ENCODE measurements around the gene RNF8.
"Not testable (repeated sequence)": the region's sequence is repeated elsewhere in the genome, so short reads cannot be mapped to it uniquely, and the experiment has no call there.

RNF8 gene

DNA sequence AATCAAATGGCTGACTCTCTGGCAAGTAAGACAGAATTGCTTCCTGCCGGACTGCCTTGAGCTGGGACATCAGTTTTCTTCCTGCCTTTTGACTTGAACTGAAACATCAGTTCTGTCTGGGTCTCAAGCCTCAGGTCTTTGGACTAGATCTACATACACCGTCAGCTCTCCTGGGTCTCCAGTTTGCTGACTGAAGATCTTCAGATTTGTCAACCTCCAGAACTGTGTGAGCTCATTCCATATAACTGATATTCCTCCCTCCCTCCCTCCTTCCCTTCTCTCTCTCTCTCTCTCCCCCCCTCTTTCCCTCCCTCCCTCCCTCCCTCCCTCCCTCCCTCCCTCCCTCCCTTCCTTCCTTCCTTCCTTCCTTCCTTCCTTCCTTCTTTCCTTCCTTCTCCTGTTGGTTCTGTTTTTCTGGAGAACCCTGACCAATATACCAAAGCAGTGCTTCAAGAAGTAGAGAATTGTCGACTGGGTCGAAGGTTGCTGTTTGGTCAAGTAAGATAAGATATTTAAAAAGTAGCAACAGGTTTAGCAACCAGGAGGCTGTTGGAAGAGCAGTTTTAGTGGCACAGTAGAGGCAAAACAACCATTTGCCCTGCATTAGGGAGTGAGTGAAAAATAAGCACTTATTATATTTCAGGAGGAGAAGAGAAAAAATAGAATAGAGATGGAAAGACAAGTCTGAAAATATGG, 46.2 kb downstream of the RNF8 start:
- no peak for DNase-seq (ENCODE audit: low spot score)

DNA sequence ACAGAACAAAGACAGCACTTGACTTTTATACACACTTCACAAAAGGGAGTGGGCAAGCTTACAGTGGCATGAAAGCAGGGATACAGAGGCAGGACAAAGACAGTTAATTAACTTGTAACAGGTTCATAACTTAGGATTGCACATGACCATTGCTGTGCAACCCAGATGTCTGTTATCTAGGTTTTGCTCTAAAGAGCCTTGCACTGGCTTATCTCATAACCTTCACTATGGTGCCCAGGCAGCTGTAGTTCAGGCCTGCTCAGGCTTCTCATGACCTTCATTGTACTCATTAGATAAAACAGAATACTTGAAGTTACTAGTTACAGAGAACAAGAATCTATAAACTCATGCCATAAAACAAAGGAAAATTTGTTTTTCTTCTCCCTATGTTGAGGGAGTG, 47.9 kb downstream of the RNF8 start:
- DNase-seq (ENCODE audit: low spot score): not testable (repeated sequence)

DNA sequence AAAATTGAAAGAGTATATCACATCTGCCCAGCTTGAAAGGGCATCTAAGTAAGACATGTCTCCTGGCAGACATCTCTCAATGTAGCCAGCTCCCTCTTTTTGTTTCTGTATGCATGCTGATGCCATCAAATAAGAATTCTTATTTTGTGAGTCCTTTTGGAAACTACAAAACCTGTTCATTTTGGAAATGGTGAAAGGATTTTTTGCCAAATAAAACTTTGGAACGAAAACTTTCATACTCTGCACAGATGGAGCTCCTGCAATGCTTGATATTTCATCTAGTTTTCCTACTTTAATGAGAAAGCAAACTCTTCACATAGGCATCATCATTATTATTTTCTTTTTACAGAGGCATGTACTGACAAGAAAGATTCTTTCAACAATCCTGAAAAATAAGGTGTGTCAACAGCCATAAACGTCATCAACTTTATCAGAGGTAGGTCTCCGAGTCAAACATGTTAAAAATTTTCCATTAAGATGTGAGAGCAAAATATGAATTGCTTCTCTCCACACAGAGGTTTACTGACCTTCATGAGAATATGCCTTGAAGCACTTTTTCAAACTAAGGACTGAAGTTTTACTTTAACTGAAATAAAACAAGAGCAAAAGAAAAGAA, 53.1 kb downstream of the RNF8 start:
- DNase-seq (ENCODE audit: low spot score): no peak

DNA sequence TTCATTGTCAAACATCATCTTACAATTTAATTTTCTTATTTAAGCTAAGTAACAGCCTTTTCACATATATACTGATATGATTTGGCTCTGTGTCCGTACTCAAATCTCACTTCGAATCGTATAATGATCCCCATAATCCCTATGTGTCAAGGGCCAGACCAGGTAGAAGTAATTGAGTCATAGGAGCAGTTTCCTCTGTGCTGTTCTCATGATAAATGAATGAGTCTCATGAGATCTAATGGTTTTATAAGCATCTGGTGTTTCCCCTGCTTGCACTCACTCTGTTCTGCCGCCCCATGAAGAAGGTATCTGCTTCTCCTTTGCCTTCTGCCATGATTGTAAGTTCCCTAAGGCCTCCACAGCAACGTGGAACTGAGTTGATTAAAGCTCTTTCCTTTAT, 54.2 kb downstream of the RNF8 start:
- no peak for DNase-seq (ENCODE audit: low spot score)

DNA sequence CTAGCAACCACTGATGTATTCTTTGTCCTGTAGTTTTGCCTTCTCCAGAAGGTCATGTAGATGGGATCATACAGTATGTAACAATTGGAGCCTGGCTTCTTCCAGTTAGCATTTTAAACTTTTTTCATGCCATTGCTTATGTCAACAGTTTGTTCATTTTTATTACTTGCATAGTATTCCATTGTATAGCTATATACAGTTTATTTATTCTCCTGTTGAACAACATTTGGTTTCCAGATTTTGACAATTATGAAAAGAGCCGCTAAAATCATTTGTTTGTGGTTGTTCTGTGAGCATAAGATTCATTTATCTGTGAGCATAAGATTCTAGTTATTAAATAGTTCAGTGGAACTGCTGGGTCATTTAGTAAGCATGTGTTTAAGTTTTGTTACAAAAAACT, 55.7 kb downstream of the RNF8 start:
- no peak for DNase-seq (ENCODE audit: low spot score)

DNA sequence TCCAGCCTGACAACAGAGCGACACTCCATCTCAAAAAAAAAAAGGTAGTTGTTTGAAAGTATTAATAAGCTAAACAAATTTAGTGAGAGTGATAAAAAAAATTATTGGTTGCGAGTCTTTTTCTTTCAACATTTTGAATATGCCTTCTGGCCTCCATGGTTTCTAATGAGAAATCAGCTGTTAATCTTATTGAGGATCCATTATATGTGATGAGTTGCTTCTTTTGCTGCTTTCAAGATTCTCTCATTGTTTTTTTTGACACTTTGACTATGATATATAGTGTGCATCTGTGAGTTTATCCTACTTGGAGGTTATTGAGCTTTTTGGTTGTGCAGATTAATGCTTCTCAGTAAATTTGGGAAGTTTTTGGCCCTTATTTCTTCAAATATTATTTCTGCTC, 63.6 kb downstream of the RNF8 start:
- no peak for DNase-seq (ENCODE audit: low spot score)

DNA sequence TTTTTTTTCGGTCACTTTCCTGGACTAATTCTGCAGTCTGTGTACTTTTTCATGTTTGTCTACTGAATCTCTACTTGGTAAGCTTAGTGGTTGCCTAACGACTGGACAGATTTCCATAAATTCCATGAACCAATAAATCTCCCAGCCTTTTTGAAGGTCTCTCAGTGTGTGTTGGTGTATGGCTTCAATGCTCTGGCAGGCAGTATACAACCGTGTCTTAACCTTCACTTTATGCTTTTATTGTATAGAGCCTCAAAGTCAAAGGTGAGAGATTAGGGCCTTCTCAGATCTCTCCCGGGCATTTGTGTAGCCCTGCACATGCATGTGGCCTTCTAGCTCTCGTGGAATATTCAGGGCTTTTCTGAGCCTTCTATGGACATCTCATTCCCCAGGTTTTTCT, 64.9 kb downstream of the RNF8 start:
- no peak for DNase-seq (ENCODE audit: low spot score)

DNA sequence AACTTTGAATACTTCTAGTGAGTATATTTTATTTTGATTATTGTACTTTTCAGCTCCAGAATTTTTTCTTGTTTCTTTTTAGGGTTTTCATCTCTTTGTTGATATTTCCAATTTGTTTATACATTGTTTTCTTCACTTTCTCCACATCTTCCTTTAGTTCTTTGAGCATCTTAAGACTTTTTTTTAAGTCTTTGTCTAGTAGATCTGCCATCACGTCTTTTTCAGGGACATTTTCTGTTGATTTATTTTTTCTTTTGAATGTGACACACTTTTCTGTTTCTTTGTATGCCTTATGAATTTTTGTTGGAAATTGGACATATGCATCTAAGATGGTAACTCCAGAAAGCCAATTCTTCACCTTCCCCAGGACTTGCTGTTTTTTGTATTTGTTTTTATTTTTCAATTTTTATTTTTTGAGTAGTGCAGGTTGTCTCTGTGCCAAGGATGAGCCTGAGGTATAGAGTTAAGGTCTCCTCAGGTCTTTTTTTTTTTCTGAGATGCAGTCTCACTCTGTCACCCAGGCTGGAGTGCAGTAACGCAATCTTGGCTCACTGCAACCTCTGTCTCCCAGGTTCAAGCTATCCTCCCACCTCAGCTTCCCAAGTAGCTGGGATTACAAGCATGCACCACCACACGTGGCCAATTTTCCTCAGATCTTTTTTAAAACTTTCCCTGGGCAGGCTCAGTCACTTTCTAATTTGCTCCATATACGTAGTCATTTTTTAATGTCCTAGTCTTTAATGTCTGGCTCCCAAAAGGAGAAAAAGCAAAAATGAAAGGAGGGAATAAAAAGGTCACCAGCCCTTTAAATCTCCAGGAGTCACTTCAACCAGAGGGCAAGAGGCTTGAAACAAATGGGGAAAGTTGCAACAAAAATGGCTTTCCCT, 72.5 kb downstream of the RNF8 start:
- DNase-seq (ENCODE audit: low spot score): no peak

DNA sequence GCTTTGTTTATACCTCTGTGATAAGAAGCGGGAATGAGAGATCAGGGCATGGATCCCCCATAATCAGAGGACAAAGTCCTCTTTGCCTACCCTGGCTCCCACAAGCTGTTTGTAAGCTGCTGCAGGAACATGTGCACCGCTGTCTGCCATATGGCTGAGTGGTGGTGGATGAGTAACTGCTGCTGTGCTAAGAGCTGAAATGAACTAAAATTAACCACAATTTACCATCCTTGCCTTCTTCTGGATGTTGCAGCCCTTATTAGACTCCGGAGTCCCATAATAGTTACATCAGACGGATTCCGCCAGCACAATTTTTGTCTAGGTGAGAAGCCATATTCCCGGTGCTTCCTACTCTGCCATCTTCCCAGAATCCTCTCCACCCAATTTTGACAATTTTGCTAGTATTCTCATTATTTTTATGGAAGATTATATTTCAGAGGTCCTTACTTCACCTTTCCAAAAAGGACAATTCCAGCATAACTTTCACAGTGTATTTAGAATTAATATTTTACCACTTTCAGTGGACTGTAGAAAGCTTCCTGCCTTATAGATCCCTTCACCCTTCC, 73.2 kb downstream of the RNF8 start:
- DNase-seq (ENCODE audit: low spot score): no peak

DNA sequence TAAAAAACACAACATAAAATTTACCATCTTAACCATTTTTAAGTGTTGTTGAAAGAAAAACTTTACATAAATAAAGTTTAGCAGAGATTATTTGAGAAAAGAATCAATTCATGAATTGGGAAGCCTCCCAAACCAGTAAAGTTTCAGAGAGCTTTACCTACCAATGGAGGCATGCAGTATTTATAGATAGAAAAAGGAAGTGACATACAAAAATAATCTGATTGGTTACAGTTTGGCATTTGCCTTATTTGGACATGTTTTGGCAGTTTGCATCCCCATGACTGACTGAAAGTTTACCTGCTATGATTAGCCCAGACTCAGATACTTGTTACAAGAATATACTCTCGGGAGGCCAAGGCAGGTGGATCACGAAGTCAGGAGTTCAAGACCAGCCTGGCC, 75.6 kb downstream of the RNF8 start:
- peak; percentile 7 for DNase-seq (ENCODE audit: low spot score)

DNA sequence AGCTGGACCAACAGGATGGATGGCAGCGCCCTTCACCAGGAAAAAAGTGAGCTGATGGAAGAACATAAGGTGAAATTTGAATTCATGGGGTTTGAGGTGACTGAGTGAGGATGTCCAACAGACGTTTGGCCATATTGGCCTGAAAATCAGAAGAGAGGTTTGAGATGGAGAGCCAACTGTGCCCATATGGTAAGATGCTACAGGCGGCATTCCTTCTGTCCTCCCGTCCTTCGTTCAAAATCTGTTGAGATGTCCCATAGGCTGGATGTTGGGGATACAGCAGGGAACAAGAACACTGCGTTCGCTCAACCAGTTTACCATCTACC, 78.8 kb downstream of the RNF8 start:
- DNase-seq (ENCODE audit: low spot score): no peak

DNA sequence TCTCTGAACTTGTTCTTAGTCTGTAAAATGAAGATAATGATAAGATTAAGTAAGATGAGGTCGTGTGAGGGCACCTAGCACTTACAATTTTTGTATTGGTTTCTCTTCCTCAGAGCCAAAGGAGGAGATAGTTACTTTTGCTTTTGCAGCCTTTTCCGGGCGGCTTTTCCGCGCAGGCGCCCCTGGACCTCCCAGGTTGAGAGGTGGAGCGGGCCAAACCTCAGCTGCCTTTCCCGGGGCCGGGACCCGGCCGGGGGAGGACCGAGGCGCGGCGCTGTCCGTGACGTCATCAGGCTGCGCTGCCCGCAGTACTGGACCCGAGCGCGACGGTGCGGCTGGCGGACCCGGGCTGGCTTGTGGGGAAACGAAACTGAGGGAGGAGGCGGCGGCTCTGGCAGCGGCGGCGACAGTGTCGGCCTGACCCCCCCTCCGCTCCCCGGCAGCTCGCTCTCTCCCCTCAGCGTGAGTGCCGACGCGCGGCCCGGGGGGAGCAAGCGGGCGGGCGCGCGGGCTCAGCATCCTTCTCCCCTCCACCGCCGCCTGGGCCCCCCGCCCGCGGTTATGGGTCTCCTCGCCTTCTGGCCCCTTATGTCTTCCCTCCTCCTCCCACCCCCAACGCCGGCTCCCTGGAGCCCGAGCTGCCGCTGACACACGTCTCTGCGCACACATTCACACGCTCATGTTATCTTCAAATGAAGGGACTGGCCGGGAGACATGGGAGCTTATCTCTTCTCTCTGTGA, 79.3 kb downstream of the RNF8 start, which contains the start of gene CMTR1:
CMTR1 (plus strand) TSS at position 306 of the 741 bp plus-strand sequence. CDS start 2,409 bp downstream, outside the sequence.
- DNase-seq (ENCODE audit: low spot score): peak; percentile 92

DNA sequence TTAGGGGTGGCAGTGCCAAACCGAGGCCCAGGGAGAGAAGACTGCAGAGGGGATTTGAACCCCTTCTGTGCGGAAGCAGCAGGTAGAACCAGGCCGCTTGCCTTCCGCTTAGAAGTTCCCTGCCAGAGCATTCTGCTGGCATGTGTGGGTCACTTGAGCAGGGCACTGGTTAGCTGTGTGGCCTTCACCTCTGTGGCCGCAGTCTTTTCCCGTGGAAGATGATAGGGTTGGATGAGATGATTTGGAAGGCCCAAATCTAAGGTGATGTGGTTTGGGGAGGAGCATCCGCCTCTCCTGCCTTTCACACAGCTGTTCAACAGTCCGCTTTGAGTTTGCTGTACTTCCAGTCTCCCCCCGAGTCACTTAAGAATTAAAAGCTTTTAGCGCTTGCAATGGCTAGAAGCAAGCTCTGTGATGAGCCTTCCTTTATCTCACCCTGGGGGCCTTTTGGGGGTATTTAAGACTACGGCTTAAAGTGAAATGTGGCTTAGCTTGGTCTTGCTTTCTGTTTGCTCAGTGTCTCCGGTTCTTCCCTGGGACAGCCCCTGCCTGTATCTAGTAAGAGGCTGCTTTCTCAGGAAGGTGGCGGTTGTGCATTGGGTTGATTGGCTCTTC, 80.0 kb downstream of the RNF8 start:
- DNase-seq (ENCODE audit: low spot score): peak; percentile 26

DNA sequence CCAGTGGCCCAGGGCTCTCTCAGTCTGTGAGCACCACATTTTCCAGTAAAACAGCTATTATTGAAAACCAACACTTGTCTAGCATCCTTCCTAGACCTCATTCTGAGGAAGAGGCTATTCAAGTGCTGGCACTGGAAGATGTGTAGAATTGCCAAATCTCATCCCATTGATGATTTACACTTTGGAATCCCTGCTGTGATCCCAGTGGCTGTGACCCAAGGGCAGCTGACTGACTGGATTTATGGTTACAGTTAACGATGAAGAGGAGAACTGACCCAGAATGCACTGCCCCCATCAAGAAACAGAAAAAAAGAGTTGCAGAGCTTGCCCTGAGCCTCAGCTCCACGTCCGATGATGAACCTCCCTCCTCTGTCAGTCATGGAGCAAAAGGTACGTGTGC, 81.6 kb downstream of the RNF8 start:
- DNase-seq (ENCODE audit: low spot score): no peak

DNA sequence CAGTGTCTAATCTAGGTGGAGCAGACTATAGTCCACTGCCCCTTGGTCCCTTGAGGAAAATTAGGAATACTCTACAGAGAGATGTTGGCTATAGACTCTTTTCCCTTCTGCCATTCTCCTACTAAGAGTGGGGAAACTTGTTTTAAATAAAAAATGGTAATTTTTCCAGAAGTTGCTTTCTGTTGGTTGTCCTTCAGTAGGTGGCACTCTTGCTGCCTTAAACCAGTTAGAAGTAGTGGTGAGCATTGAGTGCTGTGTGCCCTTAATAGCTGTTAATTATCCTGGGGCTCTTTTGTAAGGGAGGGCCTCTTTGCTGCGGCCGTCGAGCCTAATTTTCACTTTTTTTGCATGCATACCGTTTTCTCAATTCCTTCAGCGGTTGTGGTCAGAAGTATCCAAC, 82.0 kb downstream of the RNF8 start:
- no peak for DNase-seq (ENCODE audit: low spot score)

DNA sequence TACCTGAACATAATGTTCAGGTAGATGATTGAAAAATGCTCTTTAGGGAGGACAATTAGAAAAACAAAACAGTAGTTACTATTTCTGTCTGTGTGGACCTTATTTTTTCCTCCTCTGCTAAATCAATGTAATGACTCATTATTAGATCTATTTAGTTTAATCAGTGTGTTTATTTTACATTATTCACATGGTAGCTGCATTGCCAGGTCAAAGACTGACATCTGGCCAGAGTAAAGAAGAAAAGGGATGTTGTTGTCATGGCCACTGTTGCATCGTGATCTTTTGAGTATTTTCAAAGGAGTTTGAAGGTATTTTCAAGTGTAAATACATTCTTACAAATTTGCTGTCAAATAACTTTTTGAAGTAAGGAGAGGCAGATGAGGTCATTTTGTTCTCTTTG, 85.1 kb downstream of the RNF8 start:
- no peak for DNase-seq (ENCODE audit: low spot score)

DNA sequence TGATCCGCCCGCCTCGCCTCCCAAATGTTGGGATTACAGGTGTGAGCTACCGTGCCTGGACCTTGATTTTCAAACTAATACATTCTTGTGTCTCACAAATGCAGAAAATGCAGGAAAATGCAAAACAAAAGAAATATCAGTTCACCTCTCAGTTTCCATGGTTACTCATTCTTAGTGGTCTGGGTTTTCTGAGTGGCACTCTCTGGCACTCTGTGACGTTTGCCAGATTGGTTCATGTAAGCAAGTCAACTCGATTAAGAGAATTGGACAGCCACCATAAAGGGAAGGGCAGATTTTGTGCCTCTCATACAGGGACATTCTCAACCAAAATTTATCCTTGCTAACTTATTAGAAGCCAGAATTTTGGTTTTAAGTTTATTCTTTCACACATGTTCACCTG, 87.9 kb downstream of the RNF8 start:
- DNase-seq (ENCODE audit: low spot score): no peak

DNA sequence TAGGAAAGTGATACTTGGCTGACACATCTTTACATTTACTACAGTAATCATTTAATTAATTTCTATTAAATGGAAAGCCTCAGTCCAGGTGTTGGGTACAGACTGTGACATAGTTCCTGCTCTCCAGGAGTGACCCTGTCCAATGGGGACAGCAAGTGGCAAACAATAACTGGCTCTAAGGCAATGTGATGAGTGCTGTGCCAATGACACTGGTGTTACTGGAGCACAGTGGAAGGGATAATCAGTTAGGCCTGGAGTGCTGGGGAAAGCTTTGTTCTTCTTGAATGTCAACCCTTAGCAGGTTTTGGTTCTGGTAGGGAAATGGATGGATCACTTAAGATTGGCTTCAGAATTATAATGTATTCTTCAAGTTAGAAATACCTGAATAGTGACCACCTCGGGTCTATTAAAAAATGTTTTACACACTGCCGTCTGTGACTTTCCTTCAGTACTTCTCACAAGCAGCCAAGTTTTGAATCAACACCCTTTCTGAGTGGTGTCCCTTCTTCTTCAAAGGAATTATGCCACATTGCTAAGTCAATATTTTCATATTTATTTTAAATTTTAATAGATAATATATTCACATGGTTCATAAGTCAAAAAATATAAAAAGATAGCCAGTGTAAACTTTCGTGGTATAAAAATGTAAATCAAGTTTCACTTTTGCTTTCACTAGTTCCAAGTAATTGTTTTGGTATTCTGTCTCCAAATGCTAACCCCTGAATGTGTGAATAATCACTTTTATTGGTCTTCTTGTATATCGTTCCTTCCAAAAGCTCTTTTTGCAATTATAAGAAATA, 88.8 kb downstream of the RNF8 start:
- no peak for DNase-seq (ENCODE audit: low spot score)

DNA sequence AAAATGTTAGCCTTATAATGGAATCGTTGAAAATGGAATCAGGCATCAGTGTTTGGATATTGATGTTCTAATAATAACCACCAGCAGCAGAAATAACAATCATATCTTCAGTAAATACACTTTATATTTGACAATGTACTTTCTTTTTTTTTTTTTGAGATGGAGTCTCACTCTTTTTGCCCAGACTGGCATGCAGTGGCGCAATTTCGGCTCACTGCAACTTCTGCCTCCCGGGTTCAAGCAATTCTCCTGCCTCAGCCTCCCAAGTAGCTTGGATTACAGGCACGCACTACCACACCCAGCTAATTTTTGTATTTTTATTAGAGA, 89.4 kb downstream of the RNF8 start:
- not testable (repeated sequence) for DNase-seq (ENCODE audit: low spot score)

Measured in kidney tubule cell (primary cell).